NCI-H146 treated with DMSO at 0.1 percent for 48 hours (cell line): Measurements from ENCODE around the gene KDM5B.
A peak's percentile ranks its signal among the peaks of the same experiment; 100 is the strongest.
"Not testable (repeated sequence)": the region's sequence is repeated elsewhere in the genome, so short reads cannot be mapped to it uniquely, and the experiment has no call there.

Experiments
- DNase-seq: peaks from one replicate; lab custom pipeline; 2025; ENCODE audit not compliant: unreplicated experiment; lab: John Stamatoyannopoulos, UW

KDM5B gene

DNA sequence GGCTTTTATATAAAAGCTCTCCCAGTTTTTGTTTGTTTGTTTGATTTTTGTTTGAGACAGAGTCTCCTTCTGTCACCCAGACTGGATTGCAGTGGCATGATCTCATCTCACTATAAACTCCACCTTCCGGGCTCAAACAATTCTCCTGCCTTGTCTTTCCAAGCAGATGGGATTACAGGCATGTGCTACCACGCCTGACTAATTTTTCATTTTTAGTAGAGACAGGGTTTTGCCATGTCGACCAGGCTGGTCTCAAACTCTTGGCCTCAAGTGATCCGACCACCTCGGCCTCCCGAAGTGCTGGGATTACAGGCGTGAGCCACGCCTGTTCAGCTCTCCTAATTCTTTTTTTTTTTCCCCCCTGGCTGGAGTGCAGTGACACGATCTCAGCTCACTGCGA is 6.9 kb upstream of the KDM5B start:
- DNase-seq: no peak

DNA sequence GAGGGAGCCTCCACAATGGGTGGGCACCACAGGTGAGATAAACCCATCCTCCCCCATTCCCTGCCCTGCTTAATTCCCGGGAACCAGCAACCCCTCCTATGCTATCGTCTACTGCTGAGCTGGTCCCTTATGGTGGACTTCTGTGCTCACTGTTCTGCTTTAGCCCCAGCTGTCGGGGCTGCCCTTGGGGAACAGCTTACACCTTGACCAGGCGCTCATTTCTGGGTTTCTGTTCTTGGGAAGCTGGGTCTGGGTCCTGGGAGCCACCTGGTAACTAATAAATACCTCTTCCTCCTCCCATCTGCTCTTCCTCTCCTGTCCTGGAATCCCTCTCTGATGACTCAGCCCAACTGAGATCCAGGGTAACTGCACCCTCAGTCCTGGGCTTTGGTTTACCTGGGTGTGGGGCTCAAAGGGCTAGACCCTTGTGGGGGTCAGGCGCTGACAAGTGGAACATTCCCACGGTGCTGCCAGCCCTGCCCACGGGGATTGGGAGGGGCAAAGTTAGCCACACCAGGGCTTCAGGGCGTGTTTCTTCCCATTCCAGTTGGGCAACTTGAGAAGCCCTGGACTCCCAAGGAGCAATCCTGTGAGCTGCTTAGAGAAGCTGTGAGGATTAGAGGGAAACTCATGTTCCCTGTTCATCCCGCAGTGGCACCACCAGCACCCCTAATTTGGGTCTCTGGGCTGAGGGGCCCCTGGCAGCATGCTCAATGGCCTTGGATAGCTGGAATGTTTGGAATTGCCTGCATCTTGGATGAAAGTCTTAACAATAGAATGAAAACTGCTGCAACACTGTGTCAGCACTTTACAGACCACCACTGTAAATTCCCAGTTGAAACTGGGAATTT is 4.2 kb upstream of the KDM5B start:
- no peak for DNase-seq

DNA sequence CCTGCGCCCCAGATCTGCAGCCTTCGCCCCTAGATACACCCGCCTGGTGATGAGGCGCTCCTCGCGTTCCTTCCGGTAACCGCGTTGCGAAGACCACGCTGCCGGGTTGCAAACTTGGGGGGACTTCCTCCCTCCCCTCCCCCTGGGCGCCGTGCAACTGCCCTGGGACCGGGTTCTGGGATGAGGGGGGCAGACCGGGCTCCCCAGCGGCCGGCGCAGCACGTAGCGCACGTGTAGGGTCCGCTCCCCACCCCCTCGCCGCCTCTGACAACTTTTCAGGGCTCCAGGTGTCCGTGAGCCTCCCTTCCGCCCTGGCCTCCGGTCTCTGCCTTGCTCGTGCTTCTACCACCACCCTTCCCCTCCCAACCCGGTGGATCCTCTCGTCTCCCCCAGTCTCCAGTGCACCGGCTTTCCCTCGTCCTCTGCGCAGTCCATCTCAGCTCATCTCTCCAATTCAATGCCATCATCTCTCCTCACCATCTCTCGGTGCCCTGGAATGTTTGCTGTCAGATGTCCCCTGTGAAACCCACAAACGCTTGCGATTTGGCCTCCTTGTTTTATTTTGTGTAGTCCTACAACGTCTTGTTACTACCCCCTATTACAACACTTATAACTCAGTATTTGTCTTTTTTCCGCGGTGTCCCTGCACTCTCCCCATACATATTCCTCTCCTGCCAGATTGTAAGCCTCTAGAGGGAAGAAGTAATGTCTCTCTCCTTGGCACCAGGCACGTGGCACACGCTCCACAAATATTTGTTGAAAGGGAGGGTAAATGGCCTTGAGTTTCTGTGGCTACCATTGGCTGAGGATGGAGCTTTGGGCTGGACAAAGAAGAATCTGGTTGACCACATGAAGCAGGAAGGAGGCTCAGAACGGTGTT is 3.3 kb upstream of the KDM5B start:
- no peak for DNase-seq

DNA sequence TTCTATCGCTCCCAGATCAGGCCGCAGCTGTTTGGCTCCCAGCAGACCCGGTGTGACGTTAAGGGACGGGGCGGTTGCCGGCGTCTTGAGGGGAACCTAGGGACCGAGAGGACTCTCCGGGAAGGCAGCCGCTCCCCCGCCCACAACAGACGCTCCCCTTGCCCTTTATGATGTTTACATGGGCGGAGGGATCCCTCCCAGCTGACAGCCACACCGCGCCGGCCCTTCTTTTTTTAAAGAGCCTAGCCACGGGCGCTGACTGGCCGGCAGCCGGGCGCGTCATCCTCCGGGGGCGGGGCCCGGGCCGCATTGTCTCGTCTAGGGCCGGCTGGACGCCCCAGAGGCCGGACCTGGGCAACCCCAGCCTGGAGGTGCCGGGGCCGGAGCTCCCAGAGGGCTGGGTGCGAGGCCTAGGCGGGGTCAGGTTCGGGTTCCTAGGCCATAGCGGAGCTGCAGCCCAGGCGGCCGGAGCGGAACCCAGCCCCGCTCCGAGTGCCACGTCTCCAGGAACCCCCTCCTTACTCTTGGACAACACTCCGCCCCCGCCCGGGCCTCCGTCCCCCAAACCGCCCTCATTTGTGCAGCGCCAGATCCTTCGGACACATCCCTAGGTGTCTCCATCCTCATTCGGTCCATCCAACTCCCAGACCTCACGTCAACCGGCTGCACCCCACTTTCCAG is 2.5 kb upstream of the KDM5B start, which contains the start of gene PCAT6:
TSS of gene PCAT6 (plus strand) at position 340 of the 681 bp plus-strand sequence.
- DNase-seq: peak; percentile 87

DNA sequence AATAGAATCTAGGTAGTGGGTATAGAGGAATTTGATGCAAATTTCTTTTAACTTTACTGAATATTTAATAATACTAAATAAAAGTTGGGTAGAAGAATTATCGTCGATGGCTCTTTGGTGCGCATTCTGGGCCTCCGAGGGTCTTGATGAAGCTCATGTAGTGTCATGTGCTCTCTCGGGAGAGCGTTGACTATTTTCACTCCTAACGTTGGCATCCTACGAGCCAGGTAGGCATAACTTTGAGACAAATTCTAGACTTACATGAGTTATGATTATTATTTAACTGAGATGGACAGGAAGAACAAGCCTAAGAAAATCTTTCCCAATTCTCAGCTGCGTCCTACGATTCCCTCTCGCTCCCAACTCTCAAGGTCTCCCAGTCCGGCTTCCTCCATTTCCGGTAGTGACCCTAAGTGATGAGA is 2.0 kb upstream of the KDM5B start:
- no peak for DNase-seq

DNA sequence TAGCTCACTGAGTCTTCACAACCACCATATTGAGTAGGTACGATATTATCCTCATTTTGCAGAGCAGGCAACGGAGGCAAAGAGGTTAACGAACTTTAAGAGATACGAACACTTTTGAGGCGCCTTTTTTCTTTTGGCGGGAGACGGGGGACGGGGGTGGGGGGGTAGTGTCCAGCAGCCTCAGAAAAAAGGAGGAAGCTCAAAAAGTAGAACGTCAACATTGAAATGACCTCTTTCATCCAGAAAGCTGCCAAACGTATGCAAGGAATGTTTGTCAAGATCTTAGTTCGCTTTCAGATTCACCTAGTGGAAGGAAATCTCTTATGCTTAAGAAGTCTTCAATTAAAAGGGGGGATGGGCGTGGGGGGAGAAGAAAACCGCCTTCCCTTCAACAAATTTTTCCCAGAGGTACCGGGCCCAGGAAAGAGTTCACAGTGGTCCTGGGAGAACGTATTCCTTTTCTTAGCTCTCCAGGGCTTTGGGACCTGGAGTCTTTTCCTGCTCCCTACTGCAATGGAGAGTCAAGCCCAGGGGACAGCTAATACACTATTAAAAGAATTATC is 1.5 kb upstream of the KDM5B start:
- no peak for DNase-seq

DNA sequence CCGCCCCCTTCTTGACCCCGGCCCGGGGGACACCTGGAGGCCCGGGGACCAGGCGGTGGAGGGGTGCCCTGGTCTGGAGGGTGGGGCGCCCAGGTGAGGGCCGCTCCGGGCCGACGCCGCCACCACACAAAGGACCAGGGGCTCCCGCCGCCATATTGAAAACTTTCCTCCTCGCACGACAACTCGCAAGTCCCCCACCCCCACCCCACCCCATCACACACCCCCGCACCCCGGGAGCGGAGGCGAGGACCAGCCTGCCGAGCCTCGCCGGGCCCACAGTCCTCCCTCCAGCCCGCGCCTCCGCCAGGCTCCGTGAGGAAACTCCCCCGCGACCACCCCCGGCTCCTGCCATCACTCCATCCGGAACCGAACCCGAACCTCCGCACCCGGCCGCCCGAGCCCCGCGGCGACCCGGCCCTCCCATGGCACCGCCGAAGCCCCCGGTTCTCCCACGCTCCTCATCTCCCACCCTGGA is 733 bp downstream of the KDM5B start:
- no peak for DNase-seq

DNA sequence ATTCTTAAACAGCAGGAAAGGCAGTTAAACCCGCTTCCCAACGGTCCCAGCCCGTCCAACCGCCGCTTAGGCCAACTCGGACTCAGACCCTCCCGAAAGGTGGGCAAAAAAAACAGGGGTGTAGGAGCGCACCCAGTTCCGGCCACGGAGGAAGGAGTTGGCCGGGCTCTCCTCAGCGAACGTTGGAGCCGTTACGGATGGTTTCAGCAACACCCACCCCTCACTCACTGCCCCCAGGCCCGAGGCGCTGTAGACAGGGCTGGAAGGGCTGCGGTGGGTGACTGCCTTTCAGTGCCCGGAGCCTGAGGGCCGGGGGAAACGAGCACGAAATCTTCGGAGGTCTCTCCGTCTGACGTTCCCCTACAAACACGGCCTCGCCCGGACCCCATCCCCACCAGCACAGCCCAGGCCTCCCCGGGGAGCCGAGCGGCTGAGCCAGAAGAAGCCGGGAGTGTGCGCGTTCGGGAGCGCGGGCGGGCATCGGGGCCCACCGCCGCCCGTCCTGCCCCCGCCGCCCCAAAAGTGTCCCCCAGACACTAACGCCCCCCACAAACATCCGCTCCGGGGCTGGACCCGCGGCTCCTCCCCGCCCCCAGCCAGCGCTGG is 1.3 kb downstream of the KDM5B start:
- no peak for DNase-seq

DNA sequence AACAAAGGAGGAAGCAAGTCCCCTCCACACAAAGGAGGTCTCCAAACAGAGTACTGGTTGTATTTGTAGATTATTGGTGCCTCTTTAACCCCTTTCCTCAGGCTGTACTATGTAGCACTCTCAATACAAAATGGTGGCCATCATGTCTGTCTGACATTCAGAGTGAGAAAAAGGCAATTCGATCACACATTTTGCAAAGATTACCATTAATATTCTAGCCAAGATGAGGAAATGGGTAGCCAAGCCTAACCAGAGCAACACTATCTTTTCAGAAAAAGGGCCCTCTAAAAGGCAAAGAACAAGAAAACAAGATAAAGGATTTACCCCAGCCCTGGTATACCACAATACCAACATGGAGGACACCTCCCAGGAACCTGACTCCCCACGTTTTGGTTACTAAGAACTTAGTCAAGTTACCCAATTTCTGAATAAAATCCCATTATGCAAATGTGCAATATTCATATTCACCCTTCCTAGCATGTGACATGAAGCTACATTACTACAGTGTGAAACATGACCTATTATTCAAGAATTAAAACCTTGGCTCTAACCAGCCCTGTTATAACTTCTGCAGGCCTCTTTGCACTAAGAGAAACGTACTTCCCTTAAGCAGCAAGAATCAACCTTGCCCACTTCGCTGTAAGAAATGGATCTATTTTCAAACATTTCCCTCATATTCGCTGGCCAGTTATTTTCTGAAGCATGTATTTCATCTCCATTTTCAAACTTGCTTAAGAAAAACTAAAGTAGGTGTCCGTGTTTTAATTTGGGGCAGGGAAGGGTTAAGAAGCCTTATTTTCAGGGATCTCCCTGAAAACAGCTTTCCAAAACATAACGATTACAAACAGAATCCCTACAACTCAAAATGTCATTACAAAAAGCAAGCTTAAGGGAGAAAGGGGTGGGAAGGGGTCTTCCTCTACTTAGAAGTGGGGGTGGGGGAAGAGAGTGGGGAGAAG is 2.1 kb downstream of the KDM5B start:
- no peak for DNase-seq

DNA sequence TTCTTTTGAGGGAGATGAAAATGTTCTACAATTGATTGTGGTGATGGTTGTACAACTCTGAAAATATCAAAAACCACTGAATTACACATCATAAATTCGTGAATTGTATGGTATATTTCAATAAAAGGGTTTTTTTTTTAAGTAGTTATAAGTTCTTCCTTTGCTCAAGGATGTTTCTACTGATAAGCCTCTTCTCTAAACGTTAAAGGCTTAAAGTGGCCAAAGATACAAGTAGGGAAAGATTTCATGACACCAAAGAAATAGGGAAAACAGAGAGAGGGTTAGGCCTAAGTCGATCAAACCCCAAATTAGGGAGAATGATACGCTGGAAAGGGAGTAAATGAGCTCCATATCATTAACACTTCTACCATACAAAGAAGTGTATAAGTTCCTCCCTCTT is 4.1 kb downstream of the KDM5B start:
- no peak for DNase-seq

DNA sequence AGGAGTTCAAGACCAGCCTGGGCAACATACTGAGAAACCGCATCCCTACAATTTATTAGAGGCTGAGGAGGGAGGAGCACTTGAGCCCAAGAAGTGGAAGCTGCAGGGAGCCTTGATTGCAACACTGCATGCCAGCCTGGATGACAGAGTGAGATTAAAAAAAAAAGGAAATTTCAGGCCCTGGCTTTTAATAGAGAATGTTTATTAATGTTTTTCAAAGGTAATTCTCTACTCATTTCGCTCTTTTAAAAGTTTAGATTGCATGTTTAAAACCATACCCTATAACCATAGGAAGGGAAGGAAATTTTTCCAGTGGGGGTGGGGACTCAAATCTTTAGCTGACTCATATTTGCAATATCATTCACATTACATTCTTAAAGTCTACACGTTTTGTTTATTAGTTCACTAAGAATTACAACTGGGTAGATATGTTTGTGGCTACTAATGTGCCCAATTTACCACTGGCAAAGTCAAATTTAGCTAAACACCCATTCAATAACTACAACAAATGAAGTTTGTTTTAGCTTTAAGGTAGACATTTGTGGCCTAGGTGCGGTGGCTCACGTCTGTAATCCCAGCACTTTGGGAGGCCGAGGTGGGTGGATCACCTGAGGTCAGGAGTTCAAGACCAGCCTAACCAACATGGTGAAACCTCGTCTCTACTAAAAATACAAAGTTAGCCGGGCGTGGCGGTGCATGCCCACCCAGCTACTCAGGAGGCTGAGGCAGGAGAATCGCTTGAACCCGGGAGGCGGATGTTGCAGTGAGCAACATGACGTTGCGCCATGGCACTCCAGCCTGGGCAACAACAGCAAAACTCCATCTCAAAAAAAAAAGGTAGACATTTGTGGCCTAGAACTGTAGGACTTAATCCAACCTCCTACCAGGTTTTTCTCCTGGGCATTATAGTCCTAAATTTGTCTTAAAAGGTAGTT is 5.0 kb downstream of the KDM5B start:
- DNase-seq: no peak

DNA sequence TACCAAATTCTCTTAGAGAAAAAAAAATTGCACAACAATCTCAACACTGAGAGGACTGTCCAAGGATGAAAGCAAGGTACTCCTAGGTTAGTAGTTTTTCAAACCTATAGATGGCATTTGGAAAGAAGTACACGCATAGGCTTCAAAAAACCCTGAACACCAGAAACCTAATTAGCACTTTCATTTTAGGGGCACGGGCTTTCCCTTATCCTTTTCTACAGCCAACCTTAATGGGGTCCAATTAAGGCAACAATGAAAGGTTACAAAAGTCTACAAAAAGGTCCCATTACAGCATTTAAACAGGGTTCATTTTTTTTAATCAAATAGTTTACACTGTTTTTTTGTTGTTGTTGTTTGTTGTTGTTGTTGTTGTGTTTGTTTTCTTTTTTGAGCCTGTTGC is 6.2 kb downstream of the KDM5B start:
- no peak for DNase-seq

DNA sequence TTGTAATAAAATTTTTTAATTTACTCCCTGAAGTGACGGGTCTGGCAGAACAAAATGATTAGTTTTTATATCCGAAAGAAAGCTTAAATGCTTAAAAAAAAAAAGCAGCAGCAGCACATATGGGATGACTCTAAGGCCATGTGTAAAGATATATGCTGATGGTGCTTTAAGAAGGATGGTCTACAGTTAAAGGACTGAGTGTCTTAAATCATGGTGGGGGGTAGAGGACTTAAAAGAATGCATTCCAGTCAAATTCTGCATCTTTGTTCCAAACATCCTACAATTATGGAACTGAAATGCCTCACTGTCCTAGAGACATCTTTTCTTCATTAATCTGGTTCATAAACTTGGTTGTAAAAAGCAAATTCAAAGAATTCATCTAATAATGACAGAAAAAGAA is 7.0 kb downstream of the KDM5B start:
- no peak for DNase-seq

DNA sequence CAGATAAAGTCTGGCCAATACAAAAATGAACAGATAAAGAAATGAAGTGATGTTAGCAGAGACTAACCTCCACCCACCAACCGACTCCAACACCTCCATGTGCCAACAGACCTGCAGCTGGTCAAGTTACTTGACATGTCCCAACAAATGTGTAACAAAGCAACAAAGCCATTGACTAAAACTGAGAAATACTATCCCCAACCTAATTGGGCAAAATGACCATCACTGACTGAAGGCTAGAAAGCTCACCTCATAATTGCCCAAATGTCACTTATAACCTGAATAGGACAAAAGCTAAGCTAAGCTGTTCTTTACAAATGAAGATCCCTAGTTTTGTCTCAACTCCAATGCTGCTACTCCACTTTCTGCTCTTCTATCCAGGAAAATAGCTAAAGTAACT is 7.5 kb downstream of the KDM5B start:
- no peak for DNase-seq

DNA sequence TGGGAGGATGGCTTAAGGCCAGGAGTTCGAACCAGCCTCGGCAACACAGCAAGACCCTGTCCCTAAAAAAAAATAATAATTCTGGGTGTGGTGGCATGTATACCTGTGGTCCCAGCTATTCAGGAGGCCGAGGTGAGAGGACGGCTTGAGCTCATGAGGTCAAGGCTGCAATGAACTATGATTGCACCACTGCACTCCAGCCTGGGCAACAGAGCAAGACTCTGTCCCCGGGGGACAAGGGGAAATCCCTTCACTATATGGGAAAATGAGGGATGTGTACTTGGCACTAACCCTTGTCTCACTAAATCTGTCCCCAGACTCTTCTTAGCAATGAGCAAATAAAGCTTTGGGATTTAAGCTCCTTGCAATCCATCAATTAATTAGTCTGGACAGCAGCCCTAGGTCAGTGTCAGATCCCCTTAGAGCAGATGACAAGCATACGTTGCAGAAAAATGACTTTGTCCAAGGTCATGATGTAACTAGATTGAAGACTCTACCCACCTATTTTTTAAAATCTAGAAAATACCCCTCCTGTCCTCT is 9.4 kb downstream of the KDM5B start:
- DNase-seq: no peak

DNA sequence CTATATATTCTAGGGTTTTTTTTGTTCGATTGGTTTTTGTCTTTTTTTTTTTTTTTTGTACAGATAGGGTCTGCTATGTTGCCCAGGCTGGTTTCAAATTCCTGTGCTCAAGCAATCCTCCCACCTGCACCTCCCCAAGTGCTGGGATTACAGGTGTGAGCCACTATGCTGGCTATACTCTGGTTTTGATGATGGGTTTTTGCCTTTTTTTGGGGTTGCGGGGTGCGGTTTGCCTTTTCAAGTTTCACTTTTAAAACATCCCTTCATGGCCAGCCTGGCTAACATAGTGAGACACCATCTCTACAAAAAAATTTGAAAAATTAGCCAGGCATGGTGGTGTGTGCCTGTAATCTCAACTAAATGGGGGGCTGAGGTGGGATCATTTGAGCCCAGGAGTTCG is 10.0 kb downstream of the KDM5B start:
- DNase-seq: no peak

DNA sequence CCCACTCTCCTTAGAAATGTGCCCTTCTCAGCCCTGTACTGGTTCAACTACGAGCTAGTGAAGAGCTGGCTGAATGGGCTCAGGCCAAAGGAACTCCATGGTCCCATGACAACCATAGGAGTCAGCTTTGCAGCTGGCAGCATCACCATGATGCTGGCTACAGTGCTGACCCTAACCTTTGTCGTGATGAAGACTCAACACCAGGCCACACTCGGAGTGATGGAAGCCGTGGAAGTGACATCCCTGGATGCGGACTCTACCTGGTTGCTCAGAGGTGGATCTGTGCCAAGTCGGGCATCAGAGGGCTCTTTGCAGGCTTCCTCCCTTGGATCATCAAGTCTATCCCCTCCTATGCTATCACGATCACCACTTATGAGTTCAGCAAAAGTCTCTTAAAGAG is 11.6 kb downstream of the KDM5B start:
- DNase-seq: no peak

DNA sequence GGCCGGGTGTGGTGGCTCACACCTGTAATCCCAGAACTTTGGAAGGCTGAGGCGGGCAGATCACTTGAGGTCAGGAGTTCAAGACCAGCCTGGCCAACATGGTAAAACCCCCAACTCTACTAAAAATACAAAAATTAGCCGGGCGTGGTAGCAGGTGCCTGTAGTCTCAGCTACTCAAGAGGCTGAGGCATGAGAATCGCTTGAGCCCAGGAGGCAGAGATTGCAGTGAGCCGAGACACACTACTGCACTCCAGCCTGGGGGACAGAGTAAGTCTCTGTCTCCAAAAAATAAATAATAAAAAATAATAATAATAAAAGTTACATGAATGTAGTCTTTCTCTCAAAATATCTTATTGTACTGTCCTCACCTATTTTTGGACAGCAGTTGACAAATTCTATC is 13.3 kb downstream of the KDM5B start:
- DNase-seq: not testable (repeated sequence)
